ENCODE data around the gene C10orf95. TPM values are rescaled to one million over a fixed set of nuclear protein-coding genes. Genes with fewer than 3 reads are reported as not detected.

C10orf95 gene
- total and polyA plus RNA-seq, 2 donors (not counting 1 experiment from before 2014, with no cell fraction given) = 0.17 TPM; not detected in 1

DNA sequence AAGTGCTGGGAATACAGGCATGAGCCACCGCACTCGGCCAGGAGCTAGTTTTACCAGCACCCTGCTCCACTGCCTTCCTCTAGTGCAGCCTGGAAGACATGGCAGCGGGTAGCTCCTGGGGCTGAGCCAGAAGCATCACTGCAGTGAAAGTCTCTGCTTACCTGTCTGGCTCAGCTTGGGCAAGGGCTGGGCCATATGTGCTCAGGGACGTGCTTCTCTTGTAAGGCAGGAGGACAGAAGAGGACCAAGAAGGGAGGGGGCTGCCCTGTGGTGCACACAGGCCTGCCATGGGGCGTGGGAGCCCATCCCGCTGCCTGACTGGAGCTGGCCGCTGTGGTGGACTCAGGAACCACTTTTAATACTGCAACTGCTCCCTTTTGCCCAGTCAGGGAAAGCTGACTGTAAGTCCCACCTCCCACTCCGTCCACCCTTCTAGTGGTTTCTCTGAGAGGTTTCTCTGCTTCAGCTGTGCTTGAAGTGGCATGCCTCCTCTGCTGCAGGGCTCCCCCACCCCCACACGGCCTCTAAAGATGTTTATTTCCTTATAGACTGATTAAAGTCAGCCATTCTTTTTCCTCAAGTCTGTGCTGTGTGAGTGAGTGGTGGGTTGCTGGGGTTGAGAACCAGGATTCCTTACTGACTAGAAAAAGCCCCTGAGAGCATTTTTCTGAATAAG lies 25.3 kb upstream of the C10orf95 start:
- H4K20me1 ChIP-seq (ENCODE audit: control insufficient read depth, extremely low read depth, insufficient read depth, low read length) = no peaks in the 10 kb centered on the region
- H3K9ac ChIP-seq (ENCODE audit: insufficient read depth, low read length) = no peak overlapping the region
- no peak overlapping the region for H3K27ac ChIP-seq (ENCODE audit: insufficient read depth, low read length)
- H3K4me3 ChIP-seq (replicated peaks in 1 of 4; ENCODE audit: control extremely low read depth in 1 of 4, insufficient read depth in 1 of 4, low read depth in 3 of 4, low read length in 4 of 4) = no peak overlapping the region
- H3K4me2 ChIP-seq (ENCODE audit: extremely low read depth, insufficient read depth, low read length) = no peak overlapping the region
- no peaks in the 10 kb centered on the region for H3K79me2 ChIP-seq (ENCODE audit: control insufficient read depth, insufficient read depth, low read length)
- H3K4me1 ChIP-seq (ENCODE audit: control insufficient read depth, extremely low read depth, insufficient read depth, low read length) = no peaks in the 10 kb centered on the region
- no peak for TF ChIP-seq EZH2 (IDR thresholded peaks at IDR 0.05; ENCODE audit: low read length, missing control alignments)
- TF ChIP-seq, protein P1, sequence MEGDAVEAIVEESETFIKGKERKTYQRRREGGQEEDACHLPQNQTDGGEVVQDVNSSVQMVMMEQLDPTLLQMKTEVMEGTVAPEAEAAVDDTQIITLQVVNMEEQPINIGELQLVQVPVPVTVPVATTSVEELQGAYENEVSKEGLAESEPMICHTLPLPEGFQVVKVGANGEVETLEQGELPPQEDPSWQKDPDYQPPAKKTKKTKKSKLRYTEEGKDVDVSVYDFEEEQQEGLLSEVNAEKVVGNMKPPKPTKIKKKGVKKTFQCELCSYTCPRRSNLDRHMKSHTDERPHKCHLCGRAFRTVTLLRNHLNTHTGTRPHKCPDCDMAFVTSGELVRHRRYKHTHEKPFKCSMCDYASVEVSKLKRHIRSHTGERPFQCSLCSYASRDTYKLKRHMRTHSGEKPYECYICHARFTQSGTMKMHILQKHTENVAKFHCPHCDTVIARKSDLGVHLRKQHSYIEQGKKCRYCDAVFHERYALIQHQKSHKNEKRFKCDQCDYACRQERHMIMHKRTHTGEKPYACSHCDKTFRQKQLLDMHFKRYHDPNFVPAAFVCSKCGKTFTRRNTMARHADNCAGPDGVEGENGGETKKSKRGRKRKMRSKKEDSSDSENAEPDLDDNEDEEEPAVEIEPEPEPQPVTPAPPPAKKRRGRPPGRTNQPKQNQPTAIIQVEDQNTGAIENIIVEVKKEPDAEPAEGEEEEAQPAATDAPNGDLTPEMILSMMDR (conservative IDR thresholded peaks at IDR 0.05 in 1 of 2, IDR thresholded peaks at IDR 0.05 in 1 of 2; ENCODE audit: low read depth in 1 of 2, low read length in 2 of 2) = no peak
- H3K27me3 ChIP-seq (ENCODE audit: control insufficient read depth, insufficient read depth, low read length) = no peaks in the 10 kb centered on the region
- no peaks in the 10 kb centered on the region for H3K9me3 ChIP-seq (ENCODE audit: control insufficient read depth, insufficient read depth, low read depth, low read length)
- H3K36me3 ChIP-seq (ENCODE audit: control insufficient read depth, insufficient read depth, low read length) = peaks cover 9% of the 10 kb centered on the region
- peak in 1 of 2 donors; percentile 31 for DNase-seq (ENCODE audit: low read depth in 2 of 2)
- no peak overlapping the region for H2AFZ ChIP-seq (ENCODE audit: low read length)

DNA sequence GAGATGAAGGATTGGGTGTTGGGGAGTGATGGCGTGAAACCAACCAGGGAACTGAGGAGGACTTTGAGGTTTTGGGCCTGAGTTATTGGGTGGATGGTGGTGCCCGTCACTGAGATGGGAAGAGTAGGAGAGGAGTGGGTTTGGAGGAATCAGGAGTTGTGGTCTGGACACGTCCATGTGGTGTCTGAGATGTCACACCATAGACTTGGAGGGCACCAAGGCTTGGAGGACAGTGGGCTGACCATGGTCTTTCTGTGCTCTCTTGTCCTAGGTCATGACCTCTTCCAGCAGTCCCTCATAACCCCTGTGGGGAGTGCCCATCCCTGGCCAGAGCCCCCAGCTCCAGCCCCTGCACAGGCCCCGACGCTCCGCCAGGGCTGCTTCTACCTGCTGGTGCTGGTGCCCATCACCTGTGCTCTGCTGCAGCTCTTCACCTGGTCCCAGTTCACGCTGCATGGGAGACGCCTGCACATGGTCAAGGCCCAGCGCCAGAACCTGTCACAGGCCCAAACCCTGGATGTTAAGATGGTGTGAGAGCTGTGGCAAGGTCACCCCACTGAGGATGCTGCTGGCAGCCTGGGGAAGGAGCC lies 24.2 kb upstream of the C10orf95 start:
- no peak overlapping the region for H3K4me3 ChIP-seq (replicated peaks in 1 of 4; ENCODE audit: control extremely low read depth in 1 of 4, insufficient read depth in 1 of 4, low read depth in 3 of 4, low read length in 4 of 4)
- H3K4me1 ChIP-seq (ENCODE audit: control insufficient read depth, extremely low read depth, insufficient read depth, low read length) = no peaks in the 10 kb centered on the region
- no peaks in the 10 kb centered on the region for H3K27me3 ChIP-seq (ENCODE audit: control insufficient read depth, insufficient read depth, low read length)
- TF ChIP-seq EZH2 (IDR thresholded peaks at IDR 0.05; ENCODE audit: low read length, missing control alignments) = no peak
- TF ChIP-seq, protein P1 (conservative IDR thresholded peaks at IDR 0.05 in 1 of 2, IDR thresholded peaks at IDR 0.05 in 1 of 2; ENCODE audit: low read depth in 1 of 2, low read length in 2 of 2) = no peak
- no peak overlapping the region for H2AFZ ChIP-seq (ENCODE audit: low read length)
- H3K36me3 ChIP-seq (ENCODE audit: control insufficient read depth, insufficient read depth, low read length) = peaks cover 5% of the 10 kb centered on the region
- no peak for DNase-seq (ENCODE audit: low read depth in 2 of 2)
- H3K9me3 ChIP-seq (ENCODE audit: control insufficient read depth, insufficient read depth, low read depth, low read length) = no peaks in the 10 kb centered on the region
- no peaks in the 10 kb centered on the region for H4K20me1 ChIP-seq (ENCODE audit: control insufficient read depth, extremely low read depth, insufficient read depth, low read length)
- no peak overlapping the region for H3K27ac ChIP-seq (ENCODE audit: insufficient read depth, low read length)
- H3K79me2 ChIP-seq (ENCODE audit: control insufficient read depth, insufficient read depth, low read length) = no peaks in the 10 kb centered on the region
- H3K9ac ChIP-seq (ENCODE audit: insufficient read depth, low read length) = no peak overlapping the region
- no peak overlapping the region for H3K4me2 ChIP-seq (ENCODE audit: extremely low read depth, insufficient read depth, low read length)

DNA sequence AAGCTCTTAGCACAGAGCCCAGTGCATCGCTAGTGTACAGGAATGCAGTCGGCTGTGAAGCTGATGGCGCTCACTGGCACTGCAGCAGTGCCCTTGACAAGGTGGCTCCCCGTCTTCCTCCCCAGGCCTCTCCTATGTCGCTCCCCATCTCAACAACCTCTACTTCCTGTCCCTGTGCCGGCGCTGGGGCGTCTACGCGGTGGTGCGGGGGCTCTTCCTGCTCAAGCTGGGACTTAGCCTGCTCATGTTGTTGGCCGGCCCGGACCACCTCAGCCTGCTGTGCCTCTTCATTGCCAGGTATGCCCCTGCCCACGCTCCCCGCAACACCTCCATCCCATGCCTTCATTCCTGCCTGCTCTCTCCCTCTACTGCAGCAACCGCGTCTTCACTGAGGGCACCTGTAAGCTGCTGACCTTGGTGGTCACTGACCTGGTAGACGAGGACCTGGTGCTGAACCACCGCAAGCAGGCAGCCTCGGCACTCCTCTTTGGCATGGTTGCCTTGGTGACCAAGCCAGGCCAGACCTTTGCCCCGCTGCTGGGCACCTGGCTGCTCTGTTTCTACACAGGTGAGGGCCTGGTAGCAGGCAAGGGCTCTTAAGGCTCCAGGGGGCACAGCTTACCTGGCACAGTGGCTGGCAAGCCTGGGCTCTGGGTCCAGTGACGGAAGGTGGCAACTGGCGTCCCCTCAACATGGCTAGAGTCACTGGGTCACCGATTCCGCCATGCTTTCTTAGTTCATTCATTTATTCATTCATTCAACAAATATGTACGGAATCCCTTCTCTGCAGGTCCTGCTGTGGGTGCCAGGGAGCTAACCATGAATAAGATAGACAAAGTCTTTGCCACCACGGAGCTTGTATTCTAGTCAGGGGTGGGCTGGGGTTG lies 22.3 kb upstream of the C10orf95 start:
- no peaks in the 10 kb centered on the region for H3K79me2 ChIP-seq (ENCODE audit: control insufficient read depth, insufficient read depth, low read length)
- H2AFZ ChIP-seq (ENCODE audit: low read length) = no peak overlapping the region
- TF ChIP-seq, protein P1 (conservative IDR thresholded peaks at IDR 0.05 in 1 of 2, IDR thresholded peaks at IDR 0.05 in 1 of 2; ENCODE audit: low read depth in 1 of 2, low read length in 2 of 2) = no peak
- no peaks in the 10 kb centered on the region for H3K9me3 ChIP-seq (ENCODE audit: control insufficient read depth, insufficient read depth, low read depth, low read length)
- peaks cover 2% of the 10 kb centered on the region for H3K4me1 ChIP-seq (ENCODE audit: control insufficient read depth, extremely low read depth, insufficient read depth, low read length)
- H3K4me2 ChIP-seq (ENCODE audit: extremely low read depth, insufficient read depth, low read length) = no peak overlapping the region
- no peaks in the 10 kb centered on the region for H3K36me3 ChIP-seq (ENCODE audit: control insufficient read depth, insufficient read depth, low read length)
- DNase-seq (ENCODE audit: low read depth in 2 of 2) = no peak
- H4K20me1 ChIP-seq (ENCODE audit: control insufficient read depth, extremely low read depth, insufficient read depth, low read length) = no peaks in the 10 kb centered on the region
- no peak overlapping the region for H3K4me3 ChIP-seq (replicated peaks in 1 of 4; ENCODE audit: control extremely low read depth in 1 of 4, insufficient read depth in 1 of 4, low read depth in 3 of 4, low read length in 4 of 4)
- no peaks in the 10 kb centered on the region for H3K27me3 ChIP-seq (ENCODE audit: control insufficient read depth, insufficient read depth, low read length)
- no peak overlapping the region for H3K9ac ChIP-seq (ENCODE audit: insufficient read depth, low read length)
- H3K27ac ChIP-seq (ENCODE audit: insufficient read depth, low read length) = no peak overlapping the region
